ENCODE measurements around the gene DUSP16.

The DUSP16 gene

GRCh38 chr12:12440784-12441428 lies 121.8 kb downstream of the DUSP16 start:
- no peak for DNase-seq (ENCODE audit: low spot score)

- peak; percentile 40 for DNase-seq (ENCODE audit: low spot score)
These were observed 123.0 kb downstream of the DUSP16 start for GRCh38 chr12:12439636-12440035.

- no peak for DNase-seq (ENCODE audit: low spot score)
These were observed 125.8 kb downstream of the DUSP16 start for GRCh38 chr12:12436831-12437345.

DNA sequence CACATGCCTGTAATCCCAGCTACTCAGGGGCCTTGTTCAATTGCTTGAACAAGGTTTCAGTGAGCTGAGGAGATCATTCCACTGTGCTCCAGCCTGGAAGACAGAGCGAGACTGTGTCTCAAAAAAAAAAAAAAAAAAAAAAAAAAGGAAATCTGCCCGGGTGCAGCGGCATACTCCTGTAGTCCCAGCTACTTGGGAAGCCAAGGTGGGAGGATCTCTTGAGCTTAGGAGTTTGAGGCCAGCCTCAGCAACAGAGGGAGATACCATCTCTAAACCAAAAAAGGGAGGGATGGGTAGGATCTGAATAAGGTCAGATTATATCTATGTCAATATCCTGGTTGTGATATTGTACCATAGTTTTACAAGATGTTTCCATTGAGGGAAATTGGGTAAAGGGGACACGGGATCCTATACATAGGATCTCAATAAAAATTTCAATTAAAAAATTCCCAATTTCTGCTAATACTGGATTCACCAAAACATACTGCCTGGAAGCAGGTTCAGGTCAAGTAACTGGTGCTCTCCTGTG lies 129.4 kb downstream of the DUSP16 start:
- no peak for DNase-seq (ENCODE audit: low spot score)

GRCh38 chr12:12432364-12432763 lies 130.3 kb downstream of the DUSP16 start:
- DNase-seq (ENCODE audit: low spot score): no peak

- no peak for DNase-seq (ENCODE audit: low spot score)
These were observed 133.6 kb downstream of the DUSP16 start for GRCh38 chr12:12428961-12429657.

DNA sequence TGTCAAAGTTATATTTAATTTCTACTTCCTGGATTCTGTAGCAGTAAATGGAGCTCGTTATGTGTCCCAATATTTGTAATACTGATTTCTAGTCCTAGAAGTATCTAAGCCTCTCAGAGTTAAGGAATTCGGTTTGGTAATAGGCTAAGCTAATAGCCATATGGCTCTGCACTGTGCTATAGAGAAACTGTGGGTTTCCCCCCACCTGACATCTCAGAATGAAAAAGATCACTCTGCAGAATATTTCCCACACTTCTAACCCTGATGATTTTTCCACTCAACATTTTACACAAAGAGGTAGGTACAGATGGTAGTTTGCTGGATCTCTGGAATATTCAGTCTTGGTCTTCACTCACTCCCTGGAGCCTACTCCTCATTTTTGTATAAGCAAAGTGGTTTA lies 134.6 kb downstream of the DUSP16 start:
- no peak for DNase-seq (ENCODE audit: low spot score)

GRCh38 chr12:12427568-12427967 lies 135.1 kb downstream of the DUSP16 start:
- no peak for DNase-seq (ENCODE audit: low spot score)

DNA sequence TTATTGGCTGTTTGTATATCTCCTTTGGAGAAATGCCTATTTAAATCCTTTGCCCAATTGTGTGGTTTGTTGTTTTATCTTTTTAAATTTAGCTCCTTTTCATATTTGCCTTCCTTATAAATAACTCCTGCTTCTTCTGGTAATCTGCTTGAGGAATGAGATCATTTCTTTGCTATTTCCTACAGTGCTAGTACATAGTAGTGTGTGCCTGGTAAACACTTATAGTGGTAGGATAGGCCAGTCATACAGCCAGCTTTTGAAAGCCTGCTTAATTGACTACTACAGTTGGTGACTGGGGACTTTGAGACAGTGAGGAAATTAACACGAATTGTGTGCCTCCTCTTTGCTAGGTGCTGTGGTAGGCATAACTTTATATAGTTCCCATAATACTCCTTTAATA lies 137.0 kb downstream of the DUSP16 start:
- DNase-seq (ENCODE audit: low spot score): no peak

DNA sequence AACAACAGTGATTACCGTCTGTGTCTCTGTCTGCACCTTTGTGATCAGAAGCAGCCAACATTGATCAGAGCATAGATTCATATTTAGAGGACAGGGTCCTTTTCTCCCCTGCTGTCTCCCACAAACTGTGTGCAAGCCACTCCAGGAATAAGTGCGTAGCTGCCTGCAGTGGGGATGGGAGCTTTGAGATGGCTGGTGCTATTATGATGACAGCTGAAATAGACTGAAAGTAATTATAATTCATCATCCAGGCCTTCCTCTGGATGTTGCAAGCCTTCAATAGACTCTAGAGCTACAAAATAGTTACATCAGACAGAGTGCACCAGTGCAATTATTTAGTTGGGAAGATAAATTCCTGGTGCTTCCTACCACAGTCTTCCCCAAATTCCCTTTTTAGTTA lies 137.7 kb downstream of the DUSP16 start:
- DNase-seq (ENCODE audit: low spot score): no peak
